ENCODE measurements around the gene PTPRG. TPM values are rescaled to one million over a fixed set of nuclear protein-coding genes. Genes with fewer than 3 reads are reported as not detected.

The PTPRG gene
- total RNA-seq, 1 experiment from 2014 or later: 32.1 TPM

- TF ChIP-seq TCF7L2 (IDR thresholded peaks at IDR 0.05; ENCODE audit: borderline replicate concordance, extremely low read depth, insufficient read depth, insufficient read length): no peak
- TF ChIP-seq SRF (IDR thresholded peaks at IDR 0.05; ENCODE audit: low read depth): no peak
- no peak for TF ChIP-seq ZFX (IDR thresholded peaks at IDR 0.05)
- no peak for TF ChIP-seq ELF1 (IDR thresholded peaks at IDR 0.05; ENCODE audit: borderline replicate concordance, low read depth)
- TF ChIP-seq POLR2AphosphoS5 (IDR thresholded peaks at IDR 0.05; ENCODE audit: low read depth, low read length): no peak
- TF ChIP-seq ATF3 (IDR thresholded peaks at IDR 0.05): no peak
- intact Hi-C loops (cut with micrococcal nuclease): no loop called here
- DNase-seq (ENCODE audit: low read depth, low spot score) (no peak), ATAC-seq (no peak)
- Histone ChIP-seq H3K4me1 (ENCODE audit: control insufficient read depth in 1 of 2, insufficient read depth in 2 of 2, low read length in 2 of 2) (peaks cover 2 to 6% of the 10 kb centered on the region in 2 experiments; a peak in 2 of 4 replicates), H3K4me3 (replicated peaks in 1 of 2; ENCODE audit: low read depth in 1 of 2, low read length in 2 of 2) (no peak overlapping the region), H4K20me1 (ENCODE audit: insufficient read depth) (no peaks in the 10 kb centered on the region), H3K9ac (ENCODE audit: low read length) (no peak overlapping the region), H3K36me3 (ENCODE audit: control insufficient read depth in 1 of 2, insufficient read depth in 2 of 2, low read length in 2 of 2) (no peaks in the 10 kb centered on the region), H2AFZ (ENCODE audit: low read depth, low read length, poor library complexity, severe bottlenecking) (no peak overlapping the region), H3K4me2 (ENCODE audit: low read length) (no peak overlapping the region), H3K79me2 (ENCODE audit: insufficient read depth, low read length) (peaks cover 7% of the 10 kb centered on the region; the same call in 1 of the 2 replicates), H3K27ac (ENCODE audit: low read depth, low read length) (no peak overlapping the region), H3K9me3 (ENCODE audit: control insufficient read depth in 1 of 2, insufficient read depth in 1 of 2, low read depth in 1 of 2, low read length in 2 of 2) (no peaks in the 10 kb centered on the region), H3K9me2 (ENCODE audit: insufficient read depth) (no peaks in the 10 kb centered on the region), H3K27me3 (ENCODE audit: insufficient read depth, low read length) (no peaks in the 10 kb centered on the region)
- ChIA-PET CTCF (no interaction called here), POLR2A (no interaction called here), RAD21 (ENCODE audit: low non-redundant PET in 1 of 2, low total read pairs in 2 of 2, uncharacterized antibody in 2 of 2, unreplicated experiment in 2 of 2) (no interaction called here)
- no TSS peak for BruUV-seq (replicated peaks)
Measured at GRCh38 chr3:61730577-61731231, 169.3 kb downstream of the PTPRG start.

- CTCF ChIA-PET: no interaction called here
- intact Hi-C loops (cut with micrococcal nuclease): no loop called here
Measured at GRCh38 chr3:61733000-61733399, 171.6 kb downstream of the PTPRG start.

More at GRCh38 chr3:61733000-61733399, 171.6 kb downstream of the PTPRG start:
- RAD21 ChIA-PET (ENCODE audit: low non-redundant PET in 1 of 2, low total read pairs in 2 of 2, uncharacterized antibody in 2 of 2, unreplicated experiment in 2 of 2): no interaction called here
- no peaks in the 10 kb centered on the region for H3K4me1 ChIP-seq (ENCODE audit: control insufficient read depth in 1 of 2, insufficient read depth in 2 of 2, low read length in 2 of 2)
- no peak overlapping the region for H2AFZ ChIP-seq (ENCODE audit: low read depth, low read length, poor library complexity, severe bottlenecking)
- no peaks in the 10 kb centered on the region for H3K9me3 ChIP-seq (ENCODE audit: control insufficient read depth in 1 of 2, insufficient read depth in 1 of 2, low read depth in 1 of 2, low read length in 2 of 2)
- no peak overlapping the region for H3K4me3 ChIP-seq (replicated peaks in 1 of 2; ENCODE audit: low read depth in 1 of 2, low read length in 2 of 2)
- TF ChIP-seq ZBTB33 (IDR thresholded peaks at IDR 0.05; ENCODE audit: extremely low read depth, insufficient replicate concordance, low read length) (no peak), ZFX (IDR thresholded peaks at IDR 0.05) (no peak), POLR2A (IDR thresholded peaks at IDR 0.05; ENCODE audit: borderline replicate concordance, extremely low read depth, insufficient read depth, insufficient read length) (no peak), JUND (IDR thresholded peaks at IDR 0.05) (no peak), CTCF (IDR thresholded peaks at IDR 0.05 in 2 of 3, conservative IDR thresholded peaks at IDR 0.05 in 1 of 3; ENCODE audit: borderline replicate concordance in 1 of 3, insufficient read depth in 1 of 3, low read depth in 2 of 3, low read length in 2 of 3) (no peak), EZH2 (IDR thresholded peaks at IDR 0.05) (no peak), SP1 (IDR thresholded peaks at IDR 0.05; ENCODE audit: low read depth) (no peak), TCF7L2 (IDR thresholded peaks at IDR 0.05; ENCODE audit: borderline replicate concordance, extremely low read depth, insufficient read depth, insufficient read length) (no peak), FOSL1 (IDR thresholded peaks at IDR 0.05; ENCODE audit: low read depth) (no peak), SIN3A (IDR thresholded peaks at IDR 0.05; ENCODE audit: low read depth) (no peak), EGR1 (IDR thresholded peaks at IDR 0.05; ENCODE audit: low read depth) (no peak), SRF (IDR thresholded peaks at IDR 0.05; ENCODE audit: low read depth) (no peak), CEBPB (IDR thresholded peaks at IDR 0.05; ENCODE audit: low read depth) (no peak), ELF1 (IDR thresholded peaks at IDR 0.05; ENCODE audit: borderline replicate concordance, low read depth) (no peak)
- no peak for DNase-seq (ENCODE audit: low read depth, low spot score)
- no peaks in the 10 kb centered on the region for H3K36me3 ChIP-seq (ENCODE audit: control insufficient read depth in 1 of 2, insufficient read depth in 2 of 2, low read length in 2 of 2)
- H3K27me3 ChIP-seq (ENCODE audit: insufficient read depth, low read length): no peaks in the 10 kb centered on the region
- H3K9me2 ChIP-seq (ENCODE audit: insufficient read depth): no peaks in the 10 kb centered on the region
- H3K9ac ChIP-seq (ENCODE audit: low read length): no peak overlapping the region
- H3K4me2 ChIP-seq (ENCODE audit: low read length): no peak overlapping the region
- no peak for ATAC-seq
- no peaks in the 10 kb centered on the region for H4K20me1 ChIP-seq (ENCODE audit: insufficient read depth)
- H3K27ac ChIP-seq (ENCODE audit: low read depth, low read length): no peak overlapping the region
- 0 out of 2 replicates have a peak, but pooled peaks cover 7% of the 10 kb centered on the region for H3K79me2 ChIP-seq (ENCODE audit: insufficient read depth, low read length)
- POLR2A ChIA-PET: no interaction called here
- BruUV-seq (replicated peaks): no TSS peak
